MG63 (cell line): ENCODE data around the gene F2RL2. TPM values are rescaled to one million over a fixed set of nuclear protein-coding genes. Genes with fewer than 3 reads are reported as not detected.

ENCODE experiments used
- DNase-seq: peaks from one replicate; pipeline ENCODE4 v3.0.0-alpha.2; 2020
- H3K27me3 ChIP-seq: fragments of 250-450 bp; sonication (Bioruptor Pico); 2 replicates; pipeline ENCODE4 v1.5.1; 2020; ENCODE audit warnings: mild to moderate bottlenecking, moderate library complexity
- H3K36me3 ChIP-seq: fragments of 250-450 bp; sonication (Bioruptor Pico); 2 replicates; pipeline ENCODE4 v1.5.1; 2020; ENCODE audit warnings: mild to moderate bottlenecking, moderate library complexity
- H3K4me3 ChIP-seq: fragments of 250-450 bp; sonication (Bioruptor Pico); 2 replicates; pipeline ENCODE4 v1.5.1; 2020; ENCODE audit warnings: mild to moderate bottlenecking, moderate library complexity
- H3K9me3 ChIP-seq: fragments of 250-450 bp; sonication (Bioruptor Pico); 2 replicates; pipeline ENCODE4 v1.5.1; 2020; ENCODE audit warnings: mild to moderate bottlenecking, moderate library complexity
- total RNA-seq: library from RNA; depleted of rRNA; stranded (reverse); fragments of >200 nt; shearing (Covaris generic); gene quantifications from 2 replicates; pipeline ENCODE4 v1.2.3, GENCODE V29; 2014; ENCODE audit warnings: low replicate concordance

The F2RL2 gene
- total RNA-seq, 1 experiment from 2014 or later, result 0.20 TPM

GRCh38 chr5:76602094-76602726, 21.0 kb downstream of the F2RL2 start:
- H3K4me3 ChIP-seq, result no peak overlapping the region
- no peaks in the 10 kb centered on the region for H3K9me3 ChIP-seq
- no peak for DNase-seq
- H3K27me3 ChIP-seq, result no peaks in the 10 kb centered on the region
- H3K36me3 ChIP-seq, result no peaks in the 10 kb centered on the region

GRCh38 chr5:76601470-76601869, 21.7 kb downstream of the F2RL2 start:
- H3K27me3 ChIP-seq, result no peaks in the 10 kb centered on the region
- H3K4me3 ChIP-seq, result no peak overlapping the region
- no peaks in the 10 kb centered on the region for H3K36me3 ChIP-seq
- H3K9me3 ChIP-seq, result no peaks in the 10 kb centered on the region
- DNase-seq, result peak; percentile 6

GRCh38 chr5:76600716-76601115, 22.5 kb downstream of the F2RL2 start:
- no peak for DNase-seq
- H3K9me3 ChIP-seq, result no peaks in the 10 kb centered on the region
- H3K27me3 ChIP-seq, result no peaks in the 10 kb centered on the region
- H3K4me3 ChIP-seq, result no peak overlapping the region
- H3K36me3 ChIP-seq, result no peaks in the 10 kb centered on the region

DNA sequence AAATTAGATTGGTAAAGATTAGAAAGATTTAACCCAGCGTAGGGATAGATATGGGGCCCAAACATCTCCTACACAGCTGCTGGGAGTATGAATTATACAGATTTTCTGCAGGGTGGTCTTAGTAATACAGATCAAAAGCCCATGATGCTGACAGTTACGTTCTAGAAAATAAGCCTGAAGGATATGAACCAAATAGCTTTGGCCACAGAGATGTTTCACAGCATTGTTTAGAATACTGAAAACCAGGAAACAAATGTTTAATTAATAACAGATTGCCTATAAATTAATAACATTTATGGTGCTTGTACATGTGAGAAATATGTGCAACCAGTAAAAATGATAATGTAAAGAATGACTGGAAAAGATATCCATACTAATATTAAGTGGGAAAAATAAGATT, 24.7 kb downstream of the F2RL2 start:
- no peak for DNase-seq
- H3K9me3 ChIP-seq, result no peaks in the 10 kb centered on the region
- H3K27me3 ChIP-seq, result no peaks in the 10 kb centered on the region
- H3K36me3 ChIP-seq, result no peaks in the 10 kb centered on the region
- H3K4me3 ChIP-seq, result no peak overlapping the region

GRCh38 chr5:76595755-76596481, 27.3 kb downstream of the F2RL2 start:
- Histone ChIP-seq H3K9me3 (no peaks in the 10 kb centered on the region), H3K36me3 (no peaks in the 10 kb centered on the region), H3K4me3 (no peak overlapping the region), H3K27me3 (no peaks in the 10 kb centered on the region)
- no peak for DNase-seq

- no peaks in the 10 kb centered on the region for H3K36me3 ChIP-seq
- H3K9me3 ChIP-seq, result no peaks in the 10 kb centered on the region
- H3K27me3 ChIP-seq, result no peaks in the 10 kb centered on the region
- H3K4me3 ChIP-seq, result no peak overlapping the region
- DNase-seq, result no peak
Measured at GRCh38 chr5:76594107-76594506, 29.1 kb downstream of the F2RL2 start.

- Histone ChIP-seq H3K9me3 (no peaks in the 10 kb centered on the region), H3K27me3 (no peaks in the 10 kb centered on the region), H3K36me3 (no peaks in the 10 kb centered on the region), H3K4me3 (no peak overlapping the region)
- no peak for DNase-seq
Measured at GRCh38 chr5:76592692-76593091, 30.5 kb downstream of the F2RL2 start.

- H3K4me3 ChIP-seq, result no peak overlapping the region
- no peaks in the 10 kb centered on the region for H3K36me3 ChIP-seq
- no peak for DNase-seq
- H3K27me3 ChIP-seq, result no peaks in the 10 kb centered on the region
- no peaks in the 10 kb centered on the region for H3K9me3 ChIP-seq
Measured at GRCh38 chr5:76591366-76591765, 31.8 kb downstream of the F2RL2 start.

DNA sequence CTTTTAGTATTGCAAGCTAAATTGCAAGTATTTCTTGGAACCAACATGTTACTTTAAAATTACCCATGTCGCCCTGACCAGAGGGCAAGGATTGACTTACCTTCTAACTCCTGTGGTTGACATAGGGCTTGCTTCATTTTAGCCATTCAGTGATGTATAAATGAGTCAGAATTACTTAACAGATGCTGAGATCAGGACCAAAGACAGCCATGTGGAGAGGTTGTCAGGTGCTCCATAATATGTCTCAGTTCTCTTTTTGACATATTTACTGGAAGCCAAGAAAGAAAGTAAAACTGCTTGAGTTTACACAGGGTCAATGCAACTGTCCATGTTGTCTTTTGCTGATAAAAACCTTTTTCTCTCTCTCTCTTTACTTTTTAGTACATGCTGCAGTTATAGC, 33.2 kb downstream of the F2RL2 start:
- no peaks in the 10 kb centered on the region for H3K9me3 ChIP-seq
- H3K4me3 ChIP-seq, result no peak overlapping the region
- no peaks in the 10 kb centered on the region for H3K27me3 ChIP-seq
- no peaks in the 10 kb centered on the region for H3K36me3 ChIP-seq
- DNase-seq, result no peak

GRCh38 chr5:76586531-76586930, 36.7 kb downstream of the F2RL2 start:
- Histone ChIP-seq H3K4me3 (no peak overlapping the region), H3K36me3 (no peaks in the 10 kb centered on the region), H3K27me3 (no peaks in the 10 kb centered on the region), H3K9me3 (no peaks in the 10 kb centered on the region)
- no peak for DNase-seq

DNA sequence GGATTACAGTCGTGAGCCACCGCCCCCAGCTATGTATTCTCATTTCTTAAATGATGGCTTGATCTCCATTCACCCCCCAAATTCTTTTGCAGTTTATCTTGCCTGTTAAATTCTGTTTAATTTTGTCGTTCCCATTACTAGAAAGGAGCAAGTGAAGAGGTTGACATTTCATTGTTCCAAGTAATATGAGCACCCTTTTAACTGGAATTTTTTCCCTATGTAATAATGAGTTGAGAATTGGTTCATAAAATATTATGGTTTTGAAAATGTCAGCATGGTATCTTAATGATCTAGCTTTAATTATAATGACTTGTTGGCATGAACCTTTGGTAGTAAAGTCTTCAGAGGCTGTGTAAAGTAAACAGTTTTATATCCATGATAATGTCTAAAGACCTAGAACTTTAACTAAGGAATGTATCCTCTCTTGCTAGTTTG, 37.4 kb downstream of the F2RL2 start:
- H3K9me3 ChIP-seq, result no peaks in the 10 kb centered on the region

DNA sequence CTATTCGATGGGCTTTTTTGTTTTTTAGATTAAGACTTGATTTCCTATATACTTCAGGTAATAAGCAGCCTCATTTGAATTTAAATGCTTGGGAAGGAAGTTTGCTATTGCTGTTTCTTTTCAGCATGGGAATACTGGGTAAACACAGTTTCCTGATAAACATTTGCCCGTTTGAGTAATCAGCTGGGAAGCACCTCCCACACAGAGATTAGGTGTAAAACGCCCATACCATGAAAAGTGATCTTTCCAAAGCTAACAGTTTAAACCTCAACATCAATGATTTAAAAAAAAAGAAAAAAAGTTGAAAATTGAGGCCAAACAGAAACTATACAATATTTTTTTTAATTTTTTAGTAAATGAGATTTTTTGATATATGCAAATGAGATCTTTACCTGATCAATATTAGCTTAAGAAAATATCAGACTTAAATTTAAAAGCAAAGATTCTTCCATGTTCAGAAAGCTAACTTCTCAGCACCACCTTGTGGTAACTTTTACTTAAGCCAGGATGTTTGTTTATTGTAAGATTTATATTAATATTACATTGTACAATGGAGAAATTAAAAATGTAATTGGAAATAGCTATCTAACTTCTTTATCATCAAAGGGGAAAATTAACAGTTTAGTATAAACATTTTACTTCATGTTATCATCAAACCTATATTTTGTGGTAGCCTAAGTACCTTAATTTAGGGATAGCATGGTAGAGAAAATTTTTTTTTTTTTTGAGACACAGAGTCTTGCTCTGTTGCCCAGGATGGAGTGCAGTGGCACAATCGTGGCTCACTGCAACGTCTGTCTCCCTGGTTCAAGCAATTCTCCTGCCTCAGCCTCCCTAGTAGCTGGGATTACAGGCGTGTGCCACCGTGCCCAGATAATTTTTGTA, 39.8 kb downstream of the F2RL2 start:
- H3K27me3 ChIP-seq, result no peaks in the 10 kb centered on the region
- DNase-seq, result no peak
- H3K36me3 ChIP-seq, result no peaks in the 10 kb centered on the region
- no peak overlapping the region for H3K4me3 ChIP-seq
- no peaks in the 10 kb centered on the region for H3K9me3 ChIP-seq

More for the DNA sequence above, 37.4 kb downstream of the F2RL2 start:
- no peak for DNase-seq
- Histone ChIP-seq H3K27me3 (no peaks in the 10 kb centered on the region), H3K36me3 (no peaks in the 10 kb centered on the region), H3K4me3 (no peak overlapping the region)

DNA sequence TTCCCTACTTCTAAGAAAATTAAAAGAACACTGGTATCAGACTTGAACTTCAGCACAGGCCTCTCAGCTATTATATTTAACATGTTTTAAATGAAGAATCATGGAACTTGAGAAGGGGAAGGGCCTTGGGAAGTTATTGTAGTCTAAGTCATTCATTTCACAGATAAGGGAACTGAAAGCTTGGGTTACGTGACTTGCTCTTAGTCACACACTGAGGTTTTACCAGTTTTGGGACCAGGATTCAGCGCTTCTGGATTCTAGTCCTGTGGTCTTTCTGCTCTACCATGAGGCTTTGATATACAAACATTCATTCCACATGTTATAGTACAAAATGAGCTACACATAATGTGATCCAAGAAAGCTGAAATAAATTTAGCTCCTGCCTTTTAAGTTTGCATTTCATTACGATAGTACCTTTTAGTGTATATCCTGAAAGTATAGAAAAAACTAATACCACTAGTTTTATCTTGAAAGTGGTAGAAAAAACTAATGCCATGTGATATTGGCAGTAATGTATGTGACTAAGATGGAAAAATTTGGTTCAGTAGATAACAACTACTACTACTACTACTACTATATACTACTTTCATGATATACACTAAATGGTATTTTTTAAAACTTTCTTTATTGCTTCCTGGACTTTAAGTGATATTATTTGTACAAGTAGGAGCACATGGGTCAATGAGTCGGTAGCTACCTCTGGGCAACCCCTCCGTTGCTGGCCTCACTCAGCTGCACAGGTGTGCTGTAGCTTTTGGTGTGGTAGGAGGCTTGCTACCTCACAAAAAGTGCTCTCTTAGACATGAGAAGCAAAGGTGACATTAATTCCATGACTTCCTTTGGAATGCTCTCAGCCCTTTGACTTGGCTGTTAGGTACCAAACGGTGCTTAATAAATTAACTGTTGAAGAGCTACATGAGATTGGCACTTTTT, 40.7 kb downstream of the F2RL2 start:
- DNase-seq, result no peak

GRCh38 chr5:76580981-76581380, 42.2 kb downstream of the F2RL2 start:
- H3K36me3 ChIP-seq, result no peaks in the 10 kb centered on the region
- H3K27me3 ChIP-seq, result no peaks in the 10 kb centered on the region
- no peak overlapping the region for H3K4me3 ChIP-seq
- no peaks in the 10 kb centered on the region for H3K9me3 ChIP-seq
- no peak for DNase-seq

More for the DNA sequence above, 40.7 kb downstream of the F2RL2 start:
- no peak overlapping the region for H3K4me3 ChIP-seq
- H3K9me3 ChIP-seq, result no peaks in the 10 kb centered on the region
- no peaks in the 10 kb centered on the region for H3K36me3 ChIP-seq
- H3K27me3 ChIP-seq, result no peaks in the 10 kb centered on the region

DNA sequence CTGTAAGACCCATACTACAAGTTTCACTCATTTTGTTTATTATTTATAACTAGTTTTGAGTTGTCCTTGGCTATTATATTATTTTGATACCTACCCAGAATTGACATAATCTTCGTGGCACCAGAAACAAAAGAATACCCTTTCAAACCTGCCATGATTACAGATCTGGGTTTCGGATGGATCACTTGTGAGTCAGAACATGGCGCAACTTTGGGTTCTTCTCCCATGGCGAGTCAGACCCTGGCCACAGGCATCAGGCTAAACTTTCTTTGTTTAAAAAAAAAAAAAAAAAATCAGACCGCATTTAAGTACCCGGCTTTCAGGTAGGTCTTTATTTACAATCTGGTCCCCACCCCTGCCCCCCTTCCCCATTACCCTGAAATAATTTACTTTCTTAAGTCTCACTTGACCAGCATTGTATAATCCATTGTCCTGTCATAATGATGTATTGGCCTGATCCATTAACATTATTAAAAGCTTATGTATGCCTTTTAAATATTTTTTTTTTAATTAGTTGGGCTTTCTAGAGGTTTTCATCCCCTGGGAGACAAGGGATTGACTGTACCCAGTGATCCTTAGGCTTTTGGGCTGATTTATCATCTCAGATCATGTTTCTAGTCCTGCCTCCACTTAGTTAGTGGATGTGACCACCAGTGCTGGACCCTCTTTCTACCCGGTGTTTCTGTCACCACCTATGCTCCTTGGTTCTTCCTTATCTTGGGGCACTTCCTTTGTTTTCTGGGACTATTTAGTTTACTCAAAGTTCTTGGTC, 43.9 kb downstream of the F2RL2 start:
- Histone ChIP-seq H3K27me3 (no peaks in the 10 kb centered on the region), H3K9me3 (no peaks in the 10 kb centered on the region), H3K36me3 (no peaks in the 10 kb centered on the region), H3K4me3 (no peak overlapping the region)
- DNase-seq, result peak; percentile 64

- Histone ChIP-seq H3K27me3 (no peaks in the 10 kb centered on the region), H3K4me3 (no peak overlapping the region), H3K9me3 (no peaks in the 10 kb centered on the region), H3K36me3 (no peaks in the 10 kb centered on the region)
- no peak for DNase-seq
Measured at GRCh38 chr5:76576996-76577395, 46.2 kb downstream of the F2RL2 start.
